ENCODE measurements around the gene GJA9. TPM values are rescaled to one million over a fixed set of nuclear protein-coding genes. Genes with fewer than 3 reads are reported as not detected.

GJA9 gene
- total RNA-seq, 1 donor from 2014 or later, result 0.42 TPM

- DNase-seq (ENCODE audit: low spot score), result no peak
Observed at GRCh38 chr1:38831731-38832369, 49.5 kb downstream of the GJA9 start.

GRCh38 chr1:38829368-38829767, 52.0 kb downstream of the GJA9 start:
- DNase-seq (ENCODE audit: low spot score), result no peak

- DNase-seq (ENCODE audit: low spot score), result no peak
Observed at GRCh38 chr1:38827318-38827717, 54.1 kb downstream of the GJA9 start.

GRCh38 chr1:38826886-38827285, 54.5 kb downstream of the GJA9 start:
- DNase-seq (ENCODE audit: low spot score), result no peak

GRCh38 chr1:38826262-38826661, 55.1 kb downstream of the GJA9 start:
- no peak for DNase-seq (ENCODE audit: low spot score)

Other genes starting within 250 kb of the GJA9 start
- gene RRAGC, start 21.8 kb downstream of the GJA9 start, total RNA-seq, result 22.0 TPM
- gene MYCBP, start 8.2 kb downstream of the GJA9 start, total RNA-seq, result 29.6 TPM
- gene RHBDL2, start 60.2 kb upstream of the GJA9 start, total RNA-seq, result 19.3 TPM
- gene AKIRIN1, start 109.7 kb upstream of the GJA9 start, total RNA-seq, result 49.6 TPM
- 160 TPM for gene NDUFS5, start 144.8 kb upstream of the GJA9 start, total RNA-seq